Measurements from ENCODE around the gene TMEM63B.
"Not testable (repeated sequence)": the region's sequence is repeated elsewhere in the genome, so short reads cannot be mapped to it uniquely, and the experiment has no call there.

Gene TMEM63B

GRCh38 chr6:44180406-44180805 is 53.1 kb downstream of the TMEM63B start:
- TF ChIP-seq CTCF (IDR thresholded peaks at IDR 0.05; ENCODE audit: borderline replicate concordance, insufficient read depth, low read depth, low read length), result no peak
- H3K4me3 ChIP-seq (ENCODE audit: low read depth, low read length), result no peak overlapping the region

- no peak for TF ChIP-seq CTCF (IDR thresholded peaks at IDR 0.05; ENCODE audit: borderline replicate concordance, insufficient read depth, low read depth, low read length)
- H3K4me3 ChIP-seq (ENCODE audit: low read depth, low read length), result no peak overlapping the region
These were observed 53.5 kb downstream of the TMEM63B start for GRCh38 chr6:44180886-44181285.

- H3K4me3 ChIP-seq (ENCODE audit: low read depth, low read length), result not testable (repeated sequence)
These were observed 54.4 kb downstream of the TMEM63B start for GRCh38 chr6:44181784-44182183.

GRCh38 chr6:44182911-44183390 is 55.6 kb downstream of the TMEM63B start:
- TF ChIP-seq CTCF (IDR thresholded peaks at IDR 0.05; ENCODE audit: borderline replicate concordance, insufficient read depth, low read depth, low read length), result no peak
- no peak overlapping the region for H3K4me3 ChIP-seq (ENCODE audit: low read depth, low read length)

GRCh38 chr6:44183783-44184182 is 56.4 kb downstream of the TMEM63B start:
- TF ChIP-seq CTCF (IDR thresholded peaks at IDR 0.05; ENCODE audit: borderline replicate concordance, insufficient read depth, low read depth, low read length), result no peak
- H3K4me3 ChIP-seq (ENCODE audit: low read depth, low read length), result no peak overlapping the region

- not testable (repeated sequence) for H3K4me3 ChIP-seq (ENCODE audit: low read depth, low read length)
These were observed 58.0 kb downstream of the TMEM63B start for GRCh38 chr6:44185356-44185755.

GRCh38 chr6:44185953-44186634 is 58.7 kb downstream of the TMEM63B start:
- no peak overlapping the region for H3K4me3 ChIP-seq (ENCODE audit: low read depth, low read length)
- TF ChIP-seq CTCF (IDR thresholded peaks at IDR 0.05; ENCODE audit: borderline replicate concordance, insufficient read depth, low read depth, low read length), result no peak

- no peak overlapping the region for H3K4me3 ChIP-seq (ENCODE audit: low read depth, low read length)
- no peak for TF ChIP-seq CTCF (IDR thresholded peaks at IDR 0.05; ENCODE audit: borderline replicate concordance, insufficient read depth, low read depth, low read length)
These were observed 59.3 kb downstream of the TMEM63B start for GRCh38 chr6:44186635-44187025.
